Suprapubic skin (tissue), 4 donors: ENCODE results near the gene AK3.

Experiments used
- CTCF ChIP-seq, 2 donors: fragments of 200-600 bp in 1 of 2; fragments of 450-650 bp in 1 of 2; sonication (generic) in 1 of 2; IDR thresholded peaks; one replicate each; pipeline ENCODE4 v1.5.1; 2016 to 2019; ENCODE audit warnings: antibody characterized with exemption in 2 of 2, mild to moderate bottlenecking in 1 of 2, moderate library complexity in 1 of 2
- EP300 ChIP-seq: sonication (generic); formaldehyde crosslinking; IDR thresholded peaks from one replicate; pipeline ENCODE4 v1.6.1; 2017; ENCODE audit warnings: antibody characterized with exemption
- POLR2A ChIP-seq, 2 donors: fragments of 450-650 bp; IDR thresholded peaks; one replicate each; pipeline ENCODE4 v1.6.1; 2017; ENCODE audit warnings: antibody characterized with exemption in 2 of 2, mild to moderate bottlenecking in 2 of 2, moderate library complexity in 2 of 2
- POLR2AphosphoS5 ChIP-seq, 3 donors: sonication (generic); formaldehyde crosslinking; IDR thresholded peaks; one replicate each; pipeline ENCODE4 v1.6.1; 2017; ENCODE audit warnings: antibody characterized with exemption in 3 of 3

GRCh38 chr9:4704129-4704528 lies 36.9 kb downstream of the AK3 start:
- no peak for TF ChIP-seq CTCF (IDR thresholded peaks at IDR 0.05)
- no peak for TF ChIP-seq POLR2A (IDR thresholded peaks at IDR 0.05)
- TF ChIP-seq EP300 = no peak
- no peak for TF ChIP-seq POLR2AphosphoS5 (IDR thresholded peaks at IDR 0.05)
